A549 (cell line): ENCODE results near the gene ADARB1.

Experiments used
- CHD4 ChIP-seq: fragments of 200-600 bp; sonication (generic); IDR thresholded peaks from 2 replicates; pipeline ENCODE4 v1.6.1; 2016; ENCODE audit warnings: antibody characterized with exemption, mild to moderate bottlenecking, borderline replicate concordance
- EP300 ChIP-seq, 2 experiments: fragments of >200 bp; sonication (Bioruptor Twin); formaldehyde crosslinking; IDR thresholded peaks; 2 replicates in 1 of 2; 3 replicates in 1 of 2; pipeline ENCODE4 v1.6.1; 2016 to 2017
- POLR2A ChIP-seq: IDR thresholded peaks from 2 replicates; pipeline ENCODE4 v1.6.1; 2012; ENCODE audit warnings: mild to moderate bottlenecking, low read length
- RARB ChIP-seq: fragments of 250-450 bp; sonication (Bioruptor Pico); IDR thresholded peaks from 2 replicates; pipeline ENCODE4 v1.8.0; 2021; ENCODE audit warnings: mild to moderate bottlenecking, moderate library complexity

DNA sequence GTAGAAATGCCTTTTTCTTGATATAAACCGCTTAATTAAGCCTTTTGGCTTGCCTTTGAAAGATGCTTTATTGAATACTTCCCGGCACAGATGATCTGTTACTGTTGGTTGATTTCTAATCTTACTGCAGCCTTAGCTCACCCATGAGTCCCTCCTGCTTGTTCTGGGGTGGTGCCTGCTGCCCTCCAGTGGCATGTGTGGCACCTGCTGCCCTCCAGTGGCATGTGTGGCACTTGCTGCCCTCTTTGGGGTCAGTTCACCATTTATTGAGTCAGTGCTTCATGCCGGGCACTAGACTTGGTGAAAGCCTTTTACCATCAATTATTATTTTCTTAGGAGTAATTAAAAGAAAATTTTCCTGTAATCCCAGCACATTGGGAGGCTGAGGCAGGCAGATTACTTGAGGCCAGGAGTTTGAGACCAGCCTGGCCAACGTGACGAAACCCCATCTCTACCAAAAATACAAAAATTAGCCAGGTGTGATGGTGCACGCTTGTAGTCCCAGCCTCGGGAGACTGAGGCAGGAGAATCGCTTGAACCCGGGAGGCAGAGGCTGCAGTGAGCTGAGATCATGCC, 54.3 kb downstream of the ADARB1 start:
- no peak for TF ChIP-seq EP300 (IDR thresholded peaks at IDR 0.05)
- no peak for TF ChIP-seq POLR2A
- no peak for TF ChIP-seq CHD4
- no peak for TF ChIP-seq RARB (CRISPR knock-in tag)
